HG02870 (cell line): ENCODE results near the gene VSIR.

ENCODE experiments used
- ATAC-seq: cut with Tn5 transposase; IDR thresholded peaks from one replicate; pipeline ENCODE4 v1.9.1; 2021; ENCODE audit warnings: mild to moderate bottlenecking, moderate library complexity; ENCODE audit not compliant: unreplicated experiment

The VSIR gene

GRCh38 chr10:71716426-71716825, 56.9 kb downstream of the VSIR start:
- ATAC-seq, result no peak

- ATAC-seq, result no peak
Observed at GRCh38 chr10:71715860-71716259, 57.5 kb downstream of the VSIR start.

- no peak for ATAC-seq
Observed at GRCh38 chr10:71715026-71715425, 58.3 kb downstream of the VSIR start.

- ATAC-seq, result no peak
Observed at GRCh38 chr10:71714592-71714991, 58.7 kb downstream of the VSIR start.

- ATAC-seq, result no peak
Observed at GRCh38 chr10:71714031-71714410, 59.3 kb downstream of the VSIR start.

GRCh38 chr10:71713135-71714030, 59.9 kb downstream of the VSIR start:
- ATAC-seq, result no peak

GRCh38 chr10:71712572-71713134, 60.7 kb downstream of the VSIR start:
- no peak for ATAC-seq

GRCh38 chr10:71712170-71712569, 61.1 kb downstream of the VSIR start:
- ATAC-seq, result no peak

GRCh38 chr10:71711052-71711623, 62.2 kb downstream of the VSIR start:
- ATAC-seq, result no peak

- ATAC-seq, result no peak
Observed at GRCh38 chr10:71710519-71710918, 62.8 kb downstream of the VSIR start.

- no peak for ATAC-seq
Observed at GRCh38 chr10:71708897-71709882, 64.1 kb downstream of the VSIR start.

- no peak for ATAC-seq
Observed at GRCh38 chr10:71708301-71708703, 65.0 kb downstream of the VSIR start.

GRCh38 chr10:71707240-71707789, 66.0 kb downstream of the VSIR start:
- ATAC-seq, result no peak

- no peak for ATAC-seq
Observed at GRCh38 chr10:71706216-71707121, 66.9 kb downstream of the VSIR start.

GRCh38 chr10:71705582-71705981, 67.7 kb downstream of the VSIR start:
- no peak for ATAC-seq

- ATAC-seq, result no peak
Observed at GRCh38 chr10:71704816-71705215, 68.5 kb downstream of the VSIR start.

GRCh38 chr10:71703577-71703976, 69.7 kb downstream of the VSIR start:
- no peak for ATAC-seq

GRCh38 chr10:71701496-71702132, 71.7 kb downstream of the VSIR start:
- no peak for ATAC-seq

- ATAC-seq, result no peak
Observed at GRCh38 chr10:71700731-71701368, 72.5 kb downstream of the VSIR start.
